ENCODE measurements around the gene APOE.
A peak's percentile ranks its signal among the peaks of the same experiment; 100 is the strongest.
"Not testable (repeated sequence)": the region's sequence is repeated elsewhere in the genome, so short reads cannot be mapped to it uniquely, and the experiment has no call there.

APOE gene

DNA sequence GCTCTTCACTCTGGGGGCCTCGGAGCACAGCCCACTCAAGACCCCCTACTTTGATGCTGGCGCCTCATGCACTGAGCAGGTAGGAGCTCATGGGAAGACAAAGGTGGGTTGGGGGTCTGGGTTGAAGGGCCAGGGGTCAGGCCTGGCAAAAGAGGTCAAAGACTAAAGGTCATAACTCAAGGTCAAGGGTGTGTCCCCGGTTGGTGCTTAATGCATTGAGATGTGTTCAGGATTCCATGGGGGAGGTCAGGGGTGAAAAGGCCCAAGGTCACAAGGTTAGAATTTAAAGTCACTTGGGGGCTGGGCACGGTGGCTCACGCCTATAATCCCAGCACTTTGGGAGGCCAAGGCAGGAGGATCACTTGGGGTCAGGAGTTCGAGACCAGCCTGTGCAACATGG, 19.5 kb upstream of the APOE start:
- DNase-seq = no peak

DNA sequence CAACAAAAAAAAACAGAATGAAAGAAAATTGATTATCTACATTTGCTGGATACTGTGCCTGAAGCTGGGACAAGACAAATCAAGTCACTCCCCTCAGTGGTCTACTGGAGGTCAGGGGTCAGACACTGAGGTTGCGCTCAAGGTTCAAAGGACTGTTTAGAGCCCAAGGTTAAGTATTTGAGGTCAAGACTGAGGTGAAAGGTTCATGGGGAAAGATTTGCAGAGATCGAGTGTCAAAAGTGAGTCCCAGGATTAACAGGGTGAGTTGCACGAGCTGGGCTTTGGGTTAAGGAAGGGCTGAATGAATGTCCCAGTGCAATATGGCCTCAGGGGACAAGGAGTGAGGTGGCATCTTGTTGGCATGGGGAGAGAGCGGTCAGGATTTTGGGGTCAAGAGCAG, 17.9 kb upstream of the APOE start:
- no peak for DNase-seq

DNA sequence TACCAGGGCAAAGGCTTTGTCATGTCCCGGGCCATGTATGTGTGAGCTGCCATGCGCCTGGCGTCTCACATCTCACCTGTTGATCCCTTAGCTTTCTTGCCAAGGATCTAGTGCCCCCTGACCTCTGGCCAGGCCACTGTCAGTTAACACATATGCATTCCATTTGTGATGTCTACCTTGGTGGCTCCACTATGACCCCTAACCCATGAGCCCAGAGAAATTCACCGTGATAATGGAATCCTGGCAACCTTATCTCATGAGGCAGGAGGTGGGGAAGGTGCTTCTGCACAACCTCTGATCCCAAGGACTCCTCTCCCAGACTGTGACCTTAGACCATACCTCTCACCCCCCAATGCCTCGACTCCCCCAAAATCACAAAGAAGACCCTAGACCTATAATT, 17.3 kb upstream of the APOE start:
- DNase-seq = not testable (repeated sequence)

DNA sequence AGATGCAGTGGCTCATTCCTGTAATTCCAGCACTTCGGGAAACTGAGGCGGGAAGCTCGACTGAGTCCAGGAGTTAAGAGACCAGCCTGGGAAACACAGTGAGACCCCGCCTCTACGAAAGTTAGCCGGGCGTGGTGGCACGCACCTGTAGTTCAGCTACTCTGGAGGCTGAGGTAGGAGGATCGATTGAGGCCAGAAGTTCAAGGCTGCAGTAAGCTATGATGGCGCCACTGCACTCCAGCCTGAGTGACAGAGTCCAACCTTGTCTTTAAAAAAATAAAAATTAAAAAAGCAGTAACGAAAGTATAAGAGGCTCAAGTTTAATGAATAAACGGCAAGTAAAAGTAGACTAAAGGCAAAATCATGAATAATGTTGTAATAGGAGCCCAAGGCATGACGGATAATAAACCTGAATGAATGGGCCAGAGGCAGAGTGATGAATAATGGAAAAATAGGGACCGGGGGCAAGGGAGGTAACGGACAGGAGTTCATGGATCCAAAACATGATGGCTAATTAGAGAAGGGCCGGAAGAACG, 15.7 kb upstream of the APOE start:
- no peak for DNase-seq

DNA sequence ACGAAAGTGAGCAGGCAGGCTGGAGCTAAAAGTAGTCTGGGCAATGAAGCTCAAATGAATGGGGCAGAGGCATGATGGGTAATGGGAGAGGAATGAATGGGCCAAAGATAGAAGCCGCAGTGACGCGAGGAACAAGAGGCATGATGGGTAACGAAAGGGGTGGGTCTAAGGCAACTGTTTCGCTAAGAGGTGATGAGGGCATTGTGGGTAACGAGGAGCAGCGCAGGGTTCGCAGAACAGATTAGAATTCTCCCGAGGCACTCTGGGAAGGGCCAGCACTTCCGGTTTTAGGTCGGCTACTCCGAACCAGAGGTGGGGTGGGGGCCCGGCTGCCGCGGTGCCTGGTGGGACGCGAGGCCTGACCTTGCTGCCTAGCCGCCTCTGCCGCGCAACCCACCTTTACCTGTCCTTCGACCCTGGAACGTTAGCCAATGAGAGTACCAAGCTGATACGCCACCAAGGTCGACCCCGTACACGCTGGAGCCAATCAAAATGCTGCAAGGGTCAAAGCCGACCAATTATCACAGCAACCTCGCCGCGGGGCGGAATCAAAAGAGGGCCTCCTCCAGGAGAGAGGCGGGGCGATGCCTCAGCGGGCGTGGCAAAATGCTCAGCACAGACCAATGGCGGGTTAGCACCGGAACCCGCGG, 15.1 kb upstream of the APOE start:
- no peak for DNase-seq

DNA sequence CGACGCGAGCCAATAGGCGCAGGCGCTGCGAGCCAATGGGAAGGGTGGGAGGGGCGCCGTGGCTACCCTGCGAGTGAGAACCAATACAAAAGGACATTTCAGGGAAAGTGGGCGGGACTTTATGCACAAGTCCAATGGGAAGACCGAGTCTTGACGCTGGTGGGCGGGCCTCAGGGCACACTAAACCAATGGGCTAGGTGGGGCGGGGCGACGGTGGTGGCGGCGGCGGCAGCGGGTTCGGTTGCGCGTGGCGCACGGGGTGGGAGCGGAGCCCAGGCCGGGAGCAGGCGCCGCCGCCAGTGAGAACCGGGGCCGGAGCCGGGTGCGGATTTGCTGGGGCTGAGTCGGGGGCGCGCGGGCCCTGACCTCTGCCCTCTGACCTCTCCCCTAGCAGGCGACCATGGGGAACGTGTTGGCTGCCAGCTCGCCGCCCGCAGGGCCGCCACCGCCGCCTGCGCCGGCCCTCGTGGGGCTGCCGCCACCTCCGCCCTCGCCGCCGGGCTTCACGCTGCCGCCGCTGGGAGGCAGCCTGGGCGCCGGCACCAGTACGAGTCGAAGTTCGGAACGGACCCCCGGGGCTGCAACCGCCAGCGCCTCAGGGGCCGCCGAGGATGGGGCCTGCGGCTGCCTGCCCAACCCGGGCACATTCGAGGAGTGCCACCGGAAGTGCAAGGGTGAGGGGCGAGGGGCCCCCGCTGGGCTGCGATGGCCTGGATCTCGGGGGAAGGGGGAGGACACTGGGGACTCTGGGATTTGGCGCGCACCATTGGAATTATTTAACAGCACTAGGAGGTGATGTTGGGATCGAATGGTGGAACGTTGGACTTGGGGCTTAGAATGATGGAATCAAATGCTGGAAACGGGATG, 14.3 kb upstream of the APOE start, which contains the start of gene TOMM40:
Gene TOMM40 (plus strand): TSS at position 239 of the 867 bp plus-strand sequence. CDS start 162 bp downstream, at position 401.
- peak; percentile 100 for DNase-seq

DNA sequence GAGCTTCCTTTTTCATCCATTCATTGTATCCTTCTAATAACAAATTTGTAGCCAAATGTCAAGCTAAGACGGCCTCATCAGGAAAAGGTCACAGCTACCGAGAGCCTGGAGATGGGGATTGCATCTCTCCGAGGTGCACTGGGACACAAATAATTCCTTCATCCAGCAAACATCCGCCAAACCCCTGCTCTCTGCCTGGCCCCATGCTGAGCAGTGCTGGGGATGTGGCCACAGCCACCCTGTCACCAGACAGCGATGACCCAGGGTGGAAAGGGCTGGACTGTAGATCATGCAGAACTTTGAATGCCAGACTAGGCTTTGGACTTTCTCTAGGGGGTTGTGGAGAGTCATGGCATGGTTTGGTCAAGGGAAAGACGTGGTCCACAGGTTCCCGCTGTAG, 12.7 kb upstream of the APOE start:
- DNase-seq = no peak

DNA sequence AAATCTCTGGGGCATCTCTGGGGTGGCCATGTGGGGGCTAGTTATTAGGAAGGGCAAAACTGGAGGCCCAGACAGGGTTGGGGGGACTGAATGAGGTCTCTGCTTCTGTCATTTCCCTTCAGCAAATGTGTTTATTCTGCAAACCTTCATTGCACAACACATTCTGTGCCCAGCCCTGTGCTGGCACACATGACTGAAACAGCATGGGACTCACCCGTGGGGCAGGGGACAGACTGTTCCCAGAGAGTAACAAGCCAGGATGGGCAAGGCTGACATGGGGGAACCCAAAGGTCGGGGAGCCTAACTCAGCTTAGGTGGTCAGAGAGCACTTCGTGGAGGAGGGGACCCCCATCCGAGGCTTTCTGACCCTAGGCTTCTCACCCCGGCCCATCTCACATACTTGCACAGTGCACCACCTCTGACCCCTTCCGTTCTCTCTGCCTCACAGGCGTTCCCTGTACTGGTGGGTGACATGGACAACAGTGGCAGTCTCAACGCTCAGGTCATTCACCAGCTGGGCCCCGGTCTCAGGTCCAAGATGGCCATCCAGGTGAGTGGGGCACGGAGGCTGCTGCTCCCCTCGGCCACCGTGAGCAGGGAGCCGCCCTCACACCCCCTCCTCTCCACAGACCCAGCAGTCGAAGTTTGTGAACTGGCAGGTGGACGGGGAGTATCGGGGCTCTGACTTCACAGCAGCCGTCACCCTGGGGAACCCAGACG, 12.1 kb upstream of the APOE start:
- DNase-seq = no peak

DNA sequence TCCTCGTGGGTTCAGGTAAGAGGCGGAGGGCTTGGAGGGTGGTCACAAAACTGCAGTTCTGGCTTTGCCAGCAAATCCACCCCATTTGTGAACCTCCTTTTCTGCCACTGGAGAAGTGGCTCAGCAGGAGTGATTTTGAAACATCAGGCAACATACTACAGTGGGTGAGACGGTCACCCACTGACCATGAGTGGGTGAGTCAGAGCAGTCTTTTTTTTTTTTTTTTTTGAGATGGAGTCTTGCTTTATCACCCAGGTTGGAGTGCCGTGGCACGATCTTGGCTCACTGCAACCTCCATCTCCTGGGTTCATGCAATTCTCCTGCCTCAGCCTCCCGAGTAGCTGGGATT, 11.6 kb upstream of the APOE start:
- no peak for DNase-seq

DNA sequence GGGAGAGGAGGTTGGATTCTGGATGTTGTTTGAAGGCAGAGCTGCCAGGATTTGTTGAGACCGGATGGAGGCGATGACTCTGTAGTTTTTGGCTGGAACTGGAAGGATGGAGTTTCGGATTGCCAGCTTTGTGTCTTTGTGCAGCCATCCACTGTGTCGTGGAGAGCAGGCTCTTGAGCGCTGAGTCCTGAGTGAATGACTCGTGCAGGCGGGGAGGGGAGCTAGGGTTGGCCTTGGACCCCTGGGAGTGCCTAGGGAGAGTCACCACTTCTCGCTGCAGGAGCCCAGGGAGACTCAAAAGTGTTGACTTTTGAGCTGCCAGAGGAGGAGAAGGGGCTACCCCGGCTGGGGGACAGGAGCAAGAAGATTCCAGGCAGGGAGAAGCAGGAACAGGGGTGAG, 10.7 kb upstream of the APOE start:
- no peak for DNase-seq

DNA sequence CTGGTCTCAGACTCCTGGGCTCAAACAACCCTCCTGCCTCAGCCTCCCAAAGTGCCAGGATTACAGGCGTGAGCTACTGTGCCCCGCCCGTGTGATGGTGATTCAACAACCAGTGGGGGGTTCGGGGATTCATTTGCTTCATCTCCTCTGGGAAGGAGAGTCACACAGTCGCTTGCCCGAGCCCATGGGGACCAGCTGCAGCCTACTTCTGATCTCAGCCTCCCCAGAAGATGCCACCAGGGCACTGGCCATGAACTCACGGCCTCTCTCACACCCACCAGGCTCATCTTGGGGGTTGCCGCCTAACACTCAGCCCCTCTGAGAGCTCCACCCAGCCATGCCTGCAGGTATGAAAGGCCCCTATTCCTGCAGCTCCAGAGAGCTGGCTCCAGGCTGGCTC, 7.8 kb upstream of the APOE start:
- DNase-seq = no peak

DNA sequence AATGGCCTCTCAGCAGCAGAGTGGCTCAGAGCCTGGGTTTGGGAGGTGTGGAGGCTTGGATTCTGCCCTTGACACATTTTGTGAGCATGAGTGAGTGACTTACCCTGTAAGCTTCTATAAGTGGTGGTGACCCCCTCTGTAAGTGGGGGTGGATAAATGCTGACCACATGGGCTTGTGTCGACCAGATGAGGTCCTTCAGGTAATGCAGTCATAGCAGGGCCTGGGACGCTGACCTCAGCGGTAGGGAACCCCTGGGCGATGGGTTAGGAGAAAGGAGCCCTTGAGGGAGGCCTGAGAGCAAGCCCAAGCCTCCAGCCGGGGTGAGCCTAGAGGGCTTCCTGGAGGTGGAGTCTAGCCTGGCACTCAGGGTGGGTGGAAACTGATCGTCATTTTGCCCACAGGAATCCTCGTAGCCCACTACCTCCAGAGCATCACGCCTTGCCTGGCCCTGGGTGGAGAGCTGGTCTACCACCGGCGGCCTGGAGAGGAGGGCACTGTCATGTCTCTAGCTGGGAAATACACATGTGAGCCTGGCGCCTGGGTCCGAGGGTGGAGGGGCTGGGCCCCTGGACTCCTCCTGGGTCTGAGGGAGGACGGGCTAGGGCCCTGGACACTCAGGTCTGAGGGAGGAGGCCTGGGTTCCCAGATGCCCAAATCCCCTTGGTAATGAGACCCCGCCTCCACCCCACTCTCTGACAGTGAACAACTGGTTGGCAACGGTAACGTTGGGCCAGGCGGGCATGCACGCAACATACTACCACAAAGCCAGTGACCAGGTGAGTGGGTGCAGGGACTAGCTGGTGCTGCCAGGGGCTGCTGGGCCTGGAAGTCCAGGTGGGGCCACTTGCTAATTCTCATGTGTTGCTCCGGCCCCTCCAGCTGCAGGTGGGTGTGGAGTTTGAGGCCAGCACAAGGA, 5.0 kb upstream of the APOE start:
- DNase-seq = no peak

DNA sequence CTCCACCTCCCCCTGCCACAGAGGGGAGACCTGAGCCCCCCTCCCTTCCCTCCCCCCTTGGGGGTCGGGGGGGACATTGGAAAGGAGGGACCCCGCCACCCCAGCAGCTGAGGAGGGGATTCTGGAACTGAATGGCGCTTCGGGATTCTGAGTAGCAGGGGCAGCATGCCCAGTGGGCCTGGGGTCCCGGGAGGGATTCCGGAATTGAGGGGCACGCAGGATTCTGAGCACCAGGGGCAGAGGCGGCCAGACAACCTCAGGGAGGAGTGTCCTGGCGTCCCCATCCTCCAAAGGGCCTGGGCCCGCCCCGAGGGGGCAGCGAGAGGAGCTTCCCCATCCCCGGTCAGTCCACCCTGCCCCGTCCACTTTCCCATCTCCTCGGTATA, 2.4 kb upstream of the APOE start:
- DNase-seq = no peak

DNA sequence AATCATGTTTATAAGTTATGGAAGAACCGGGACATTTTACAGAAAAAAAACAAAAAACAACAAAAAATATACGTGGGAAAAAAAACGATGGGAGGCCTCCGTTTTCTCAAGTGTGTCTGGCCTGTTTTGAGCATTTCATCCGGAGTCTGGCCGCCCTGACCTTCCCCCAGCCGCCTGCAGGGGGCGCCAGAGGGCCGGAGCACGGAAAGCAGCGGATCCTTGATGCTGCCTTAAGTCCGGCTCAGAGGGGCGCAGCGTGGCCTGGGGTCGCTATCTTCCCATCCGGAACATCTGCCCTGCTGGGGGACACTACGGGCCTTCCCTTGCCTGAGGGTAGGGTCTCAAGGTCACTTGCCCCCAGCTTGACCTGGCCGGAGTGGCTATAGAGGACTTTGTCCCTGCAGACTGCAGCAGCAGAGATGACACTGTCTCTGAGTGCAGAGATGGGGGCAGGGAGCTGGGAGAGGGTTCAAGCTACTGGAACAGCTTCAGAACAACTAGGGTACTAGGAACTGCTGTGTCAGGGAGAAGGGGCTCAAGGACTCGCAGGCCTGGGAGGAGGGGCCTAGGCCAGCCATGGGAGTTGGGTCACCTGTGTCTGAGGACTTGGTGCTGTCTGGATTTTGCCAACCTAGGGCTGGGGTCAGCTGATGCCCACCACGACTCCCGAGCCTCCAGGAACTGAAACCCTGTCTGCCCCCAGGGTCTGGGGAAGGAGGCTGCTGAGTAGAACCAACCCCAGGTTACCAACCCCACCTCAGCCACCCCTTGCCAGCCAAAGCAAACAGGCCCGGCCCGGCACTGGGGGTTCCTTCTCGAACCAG, 1.8 kb upstream of the APOE start:
- peak; percentile 85 for DNase-seq

DNA sequence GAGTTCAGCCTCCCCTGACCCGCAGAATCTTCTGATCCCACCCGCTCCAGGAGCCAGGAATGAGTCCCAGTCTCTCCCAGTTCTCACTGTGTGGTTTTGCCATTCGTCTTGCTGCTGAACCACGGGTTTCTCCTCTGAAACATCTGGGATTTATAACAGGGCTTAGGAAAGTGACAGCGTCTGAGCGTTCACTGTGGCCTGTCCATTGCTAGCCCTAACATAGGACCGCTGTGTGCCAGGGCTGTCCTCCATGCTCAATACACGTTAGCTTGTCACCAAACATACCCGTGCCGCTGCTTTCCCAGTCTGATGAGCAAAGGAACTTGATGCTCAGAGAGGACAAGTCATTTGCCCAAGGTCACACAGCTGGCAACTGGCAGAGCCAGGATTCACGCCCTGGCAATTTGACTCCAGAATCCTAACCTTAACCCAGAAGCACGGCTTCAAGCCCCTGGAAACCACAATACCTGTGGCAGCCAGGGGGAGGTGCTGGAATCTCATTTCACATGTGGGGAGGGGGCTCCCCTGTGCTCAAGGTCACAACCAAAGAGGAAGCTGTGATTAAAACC, 1.1 kb upstream of the APOE start:
- DNase-seq = peak; percentile 31

DNA sequence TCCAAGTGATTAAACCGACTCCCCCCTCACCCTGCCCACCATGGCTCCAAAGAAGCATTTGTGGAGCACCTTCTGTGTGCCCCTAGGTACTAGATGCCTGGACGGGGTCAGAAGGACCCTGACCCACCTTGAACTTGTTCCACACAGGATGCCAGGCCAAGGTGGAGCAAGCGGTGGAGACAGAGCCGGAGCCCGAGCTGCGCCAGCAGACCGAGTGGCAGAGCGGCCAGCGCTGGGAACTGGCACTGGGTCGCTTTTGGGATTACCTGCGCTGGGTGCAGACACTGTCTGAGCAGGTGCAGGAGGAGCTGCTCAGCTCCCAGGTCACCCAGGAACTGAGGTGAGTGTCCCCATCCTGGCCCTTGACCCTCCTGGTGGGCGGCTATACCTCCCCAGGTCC, 2.0 kb downstream of the APOE start:
- no peak for DNase-seq

DNA sequence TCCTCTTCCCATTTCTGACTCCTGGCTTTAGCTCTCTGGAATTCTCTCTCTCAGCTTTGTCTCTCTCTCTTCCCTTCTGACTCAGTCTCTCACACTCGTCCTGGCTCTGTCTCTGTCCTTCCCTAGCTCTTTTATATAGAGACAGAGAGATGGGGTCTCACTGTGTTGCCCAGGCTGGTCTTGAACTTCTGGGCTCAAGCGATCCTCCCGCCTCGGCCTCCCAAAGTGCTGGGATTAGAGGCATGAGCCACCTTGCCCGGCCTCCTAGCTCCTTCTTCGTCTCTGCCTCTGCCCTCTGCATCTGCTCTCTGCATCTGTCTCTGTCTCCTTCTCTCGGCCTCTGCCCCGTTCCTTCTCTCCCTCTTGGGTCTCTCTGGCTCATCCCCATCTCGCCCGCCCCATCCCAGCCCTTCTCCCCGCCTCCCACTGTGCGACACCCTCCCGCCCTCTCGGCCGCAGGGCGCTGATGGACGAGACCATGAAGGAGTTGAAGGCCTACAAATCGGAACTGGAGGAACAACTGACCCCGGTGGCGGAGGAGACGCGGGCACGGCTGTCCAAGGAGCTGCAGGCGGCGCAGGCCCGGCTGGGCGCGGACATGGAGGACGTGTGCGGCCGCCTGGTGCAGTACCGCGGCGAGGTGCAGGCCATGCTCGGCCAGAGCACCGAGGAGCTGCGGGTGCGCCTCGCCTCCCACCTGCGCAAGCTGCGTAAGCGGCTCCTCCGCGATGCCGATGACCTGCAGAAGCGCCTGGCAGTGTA, 2.7 kb downstream of the APOE start:
- DNase-seq = no peak

DNA sequence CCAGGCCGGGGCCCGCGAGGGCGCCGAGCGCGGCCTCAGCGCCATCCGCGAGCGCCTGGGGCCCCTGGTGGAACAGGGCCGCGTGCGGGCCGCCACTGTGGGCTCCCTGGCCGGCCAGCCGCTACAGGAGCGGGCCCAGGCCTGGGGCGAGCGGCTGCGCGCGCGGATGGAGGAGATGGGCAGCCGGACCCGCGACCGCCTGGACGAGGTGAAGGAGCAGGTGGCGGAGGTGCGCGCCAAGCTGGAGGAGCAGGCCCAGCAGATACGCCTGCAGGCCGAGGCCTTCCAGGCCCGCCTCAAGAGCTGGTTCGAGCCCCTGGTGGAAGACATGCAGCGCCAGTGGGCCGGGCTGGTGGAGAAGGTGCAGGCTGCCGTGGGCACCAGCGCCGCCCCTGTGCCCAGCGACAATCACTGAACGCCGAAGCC, 3.3 kb downstream of the APOE start:
- no peak for DNase-seq

DNA sequence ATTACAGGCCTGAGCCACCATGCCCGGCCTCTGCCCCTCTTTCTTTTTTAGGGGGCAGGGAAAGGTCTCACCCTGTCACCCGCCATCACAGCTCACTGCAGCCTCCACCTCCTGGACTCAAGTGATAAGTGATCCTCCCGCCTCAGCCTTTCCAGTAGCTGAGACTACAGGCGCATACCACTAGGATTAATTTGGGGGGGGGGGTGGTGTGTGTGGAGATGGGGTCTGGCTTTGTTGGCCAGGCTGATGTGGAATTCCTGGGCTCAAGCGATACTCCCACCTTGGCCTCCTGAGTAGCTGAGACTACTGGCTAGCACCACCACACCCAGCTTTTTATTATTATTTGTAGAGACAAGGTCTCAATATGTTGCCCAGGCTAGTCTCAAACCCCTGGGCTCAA, 4.2 kb downstream of the APOE start:
- DNase-seq = no peak

DNA sequence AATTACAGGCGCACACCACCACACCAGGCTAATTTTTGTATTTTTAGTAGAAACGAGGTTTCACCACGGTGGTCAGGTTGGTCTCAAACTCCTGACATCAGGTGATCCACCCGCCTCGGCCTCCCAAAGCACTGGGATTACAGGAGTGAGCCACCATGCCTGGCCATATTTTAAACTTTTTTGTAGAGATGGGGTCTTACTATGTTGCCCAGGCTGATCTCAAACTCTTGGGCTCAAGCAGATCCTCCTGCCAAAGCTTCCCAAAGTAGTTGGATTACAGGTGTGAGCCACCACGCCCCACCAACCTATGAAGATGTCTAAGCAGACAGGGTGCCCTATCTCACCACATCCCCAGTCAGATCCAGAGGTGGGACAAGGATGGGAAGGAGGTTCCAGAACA, 6.3 kb downstream of the APOE start:
- DNase-seq = not testable (repeated sequence)
